GM19452 (cell line): ENCODE measurements around the gene WDR70.
"Not testable (repeated sequence)": the region's sequence is repeated elsewhere in the genome, so short reads cannot be mapped to it uniquely, and the experiment has no call there.

ENCODE experiments used
- ATAC-seq: cut with Tn5 transposase; IDR thresholded peaks from one replicate; pipeline ENCODE4 v1.9.1; 2021; ENCODE audit not compliant: unreplicated experiment

Gene WDR70

DNA sequence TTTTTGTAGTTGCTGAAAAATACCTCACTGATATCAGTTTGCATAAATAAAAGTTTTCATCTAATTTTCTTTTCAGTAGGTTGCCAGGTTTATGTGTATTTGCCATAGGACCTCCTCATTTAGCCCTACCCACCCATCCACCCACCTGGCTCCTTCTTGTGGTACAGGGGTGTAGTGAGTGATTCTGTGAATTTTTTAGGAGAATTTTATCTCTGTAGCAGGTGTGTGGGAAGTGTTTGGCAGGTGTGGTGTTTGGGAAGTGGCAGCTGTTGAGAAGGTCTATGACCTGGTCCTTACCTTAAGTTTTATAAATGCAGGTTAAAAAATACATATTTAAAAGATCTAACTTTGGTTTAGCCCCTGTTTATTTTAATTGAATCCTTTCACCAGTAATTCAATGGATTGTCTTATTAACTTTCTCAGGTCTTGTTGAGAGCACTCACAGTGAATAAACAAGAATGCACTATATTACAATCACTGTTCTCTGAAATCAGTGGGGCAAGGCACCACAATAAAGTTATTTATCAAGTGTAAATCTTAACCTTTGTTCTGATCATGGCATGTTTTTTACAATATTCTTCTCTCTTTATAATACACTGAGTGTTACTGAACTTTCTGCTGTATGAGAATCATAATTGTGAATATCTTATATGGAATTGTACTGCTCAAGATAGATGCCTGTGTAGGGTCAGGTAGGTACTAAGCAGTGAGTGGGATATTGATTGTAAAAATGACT, 189.1 kb downstream of the WDR70 start:
- ATAC-seq, result no peak

DNA sequence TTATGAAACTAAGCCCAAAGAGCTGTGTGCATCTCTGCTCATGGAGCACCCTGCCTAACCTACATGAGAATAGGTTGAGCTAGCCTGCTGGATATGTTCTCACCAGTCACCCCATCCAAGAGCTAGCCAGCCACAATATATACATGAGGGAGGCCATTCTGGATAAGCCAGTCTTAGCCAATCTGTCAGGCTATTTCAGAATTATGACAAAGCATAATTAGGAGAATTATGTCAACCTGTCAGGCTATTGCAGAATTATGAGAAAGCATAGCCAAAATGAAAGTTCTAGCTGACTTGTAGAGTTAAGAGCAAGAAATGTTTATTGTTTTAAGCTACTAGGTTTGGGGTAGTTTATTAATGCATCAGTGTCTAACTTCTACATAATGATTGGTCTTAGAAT, 189.8 kb downstream of the WDR70 start:
- no peak for ATAC-seq

DNA sequence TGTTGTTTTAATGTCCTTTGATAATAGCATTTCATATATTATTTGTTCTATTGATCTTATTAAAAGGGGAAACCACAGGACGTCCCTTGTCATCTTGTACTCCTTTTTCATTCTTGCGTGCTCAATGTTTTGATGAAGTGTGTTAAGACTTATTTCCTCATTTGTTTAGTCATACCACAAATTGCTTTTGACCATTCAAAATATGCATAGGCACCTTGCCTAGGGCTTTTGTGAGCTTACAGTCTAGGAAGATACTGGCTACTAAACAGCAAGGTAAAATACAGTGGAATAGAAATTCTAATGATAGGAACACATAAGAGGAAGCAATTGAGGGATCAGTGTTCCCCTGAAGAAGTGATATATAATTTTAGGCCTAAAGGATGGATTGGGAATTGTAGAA, 190.3 kb downstream of the WDR70 start:
- no peak for ATAC-seq

DNA sequence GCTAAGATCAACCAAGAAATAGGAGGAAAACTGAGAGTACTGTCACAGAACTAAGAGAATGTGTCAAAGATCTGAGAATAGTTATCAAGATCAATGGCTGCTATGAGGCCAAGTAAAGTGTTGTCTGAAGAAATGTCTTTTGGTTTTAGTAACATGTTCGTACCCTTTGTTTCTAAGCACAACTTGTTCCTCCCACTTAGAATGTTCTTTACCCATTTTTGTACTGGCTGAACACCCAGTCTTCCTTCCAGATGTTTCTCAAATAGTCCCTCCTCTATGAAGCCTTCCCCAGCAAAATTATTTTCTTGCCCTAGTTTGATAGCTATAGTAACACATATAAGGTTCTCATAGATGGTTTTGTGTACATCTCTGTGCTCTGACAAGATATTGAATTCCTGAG, 191.5 kb downstream of the WDR70 start:
- ATAC-seq, result no peak

DNA sequence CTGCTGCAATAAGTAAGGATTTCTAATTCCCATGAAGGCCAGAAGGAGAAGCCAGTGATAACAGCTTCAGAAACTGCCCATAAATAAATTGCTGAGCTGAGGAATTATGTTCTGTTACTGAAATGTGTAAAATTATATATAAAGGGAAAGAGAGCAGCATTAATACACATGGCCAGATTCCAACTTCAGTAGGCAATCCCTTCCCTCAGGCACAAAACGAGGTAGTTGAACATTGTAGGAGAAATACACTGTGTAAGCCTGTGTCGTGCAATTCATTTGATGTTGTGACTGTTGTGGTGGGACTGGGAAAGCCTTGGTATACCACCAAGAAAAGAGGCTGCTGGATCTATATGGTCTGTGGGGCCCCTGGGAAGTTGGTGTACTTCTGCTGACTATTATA, 192.9 kb downstream of the WDR70 start:
- ATAC-seq, result no peak

DNA sequence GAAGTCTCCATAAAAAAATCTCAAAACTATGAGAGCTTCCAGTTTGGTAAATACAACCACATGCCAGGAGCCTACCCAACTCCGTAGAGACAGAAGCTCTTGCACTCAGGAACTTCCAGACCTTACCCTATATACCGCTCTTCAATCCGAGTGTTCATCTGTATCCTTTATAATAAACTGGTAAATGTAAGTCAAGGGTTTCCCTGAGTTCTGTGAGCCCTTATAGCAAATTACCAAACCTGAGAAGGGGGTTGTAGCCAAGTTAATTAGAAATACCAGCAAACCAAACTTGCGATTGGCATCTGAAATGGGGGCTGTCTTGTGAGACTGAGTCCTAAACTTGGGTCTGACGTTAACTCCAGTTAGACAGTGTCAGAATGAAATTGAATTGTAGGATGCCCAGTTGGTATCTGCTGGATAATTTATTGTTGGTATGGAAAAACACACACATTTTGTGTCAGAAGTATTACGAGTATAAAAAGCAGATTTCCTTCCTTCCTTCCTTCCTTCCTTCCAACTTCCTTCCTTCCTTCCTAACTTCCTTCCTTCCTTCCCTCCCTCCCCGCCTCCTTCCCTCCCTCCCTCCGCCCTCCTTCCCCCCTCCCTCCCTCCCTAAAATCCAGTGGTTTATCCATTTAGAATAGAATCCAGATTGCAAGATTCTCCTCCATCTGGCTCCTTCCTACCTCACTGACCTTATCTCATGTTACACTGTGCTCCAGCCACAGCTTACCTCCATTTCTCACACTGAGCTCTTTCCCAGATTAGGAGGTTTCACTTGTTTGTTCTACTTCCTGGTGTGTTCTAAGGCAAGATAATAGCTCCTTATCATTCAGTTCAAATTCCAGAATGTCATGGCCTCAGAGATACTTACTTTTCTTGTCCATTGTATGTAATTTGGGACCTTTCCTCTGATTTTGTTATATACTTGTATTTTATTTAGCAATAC, 196.7 kb downstream of the WDR70 start:
- no peak for ATAC-seq

DNA sequence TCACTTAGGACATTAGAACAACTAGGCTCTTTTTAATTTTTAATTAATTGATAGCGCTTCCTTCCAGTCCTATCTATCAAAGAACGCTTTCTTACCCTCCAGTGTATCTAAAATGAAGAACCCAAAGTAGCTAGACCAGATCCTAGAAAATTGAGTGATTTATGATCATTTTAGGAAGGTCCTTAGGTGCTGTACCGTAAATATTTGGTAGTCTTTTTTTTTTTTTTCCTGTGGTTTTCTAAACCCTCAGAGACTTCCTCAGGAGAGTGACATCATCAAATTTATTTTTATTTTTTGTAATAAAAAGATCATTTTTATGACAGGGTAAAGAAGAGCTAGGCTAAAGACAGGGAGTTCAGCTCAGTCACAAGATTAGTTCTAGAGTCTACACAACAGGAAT, 197.4 kb downstream of the WDR70 start:
- ATAC-seq, result no peak

DNA sequence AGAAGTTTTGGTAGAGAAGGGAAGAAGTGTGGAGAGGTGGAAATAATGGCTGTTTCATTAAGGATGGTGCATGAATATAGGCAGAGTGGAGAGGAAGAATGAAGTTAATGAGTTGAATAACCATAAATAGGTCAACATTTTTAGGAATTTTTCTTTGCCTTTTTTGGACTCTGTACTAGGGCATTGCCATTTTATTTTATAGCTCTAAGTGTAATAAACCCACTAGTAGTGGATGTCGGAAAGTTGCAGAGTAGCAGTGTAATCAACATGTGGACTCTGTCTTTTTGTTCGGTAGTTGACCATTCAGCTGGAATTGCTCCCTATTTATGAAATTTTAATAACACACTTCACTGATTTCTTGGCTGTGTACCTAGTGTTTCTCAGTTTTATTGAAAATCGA, 199.1 kb downstream of the WDR70 start:
- no peak for ATAC-seq

DNA sequence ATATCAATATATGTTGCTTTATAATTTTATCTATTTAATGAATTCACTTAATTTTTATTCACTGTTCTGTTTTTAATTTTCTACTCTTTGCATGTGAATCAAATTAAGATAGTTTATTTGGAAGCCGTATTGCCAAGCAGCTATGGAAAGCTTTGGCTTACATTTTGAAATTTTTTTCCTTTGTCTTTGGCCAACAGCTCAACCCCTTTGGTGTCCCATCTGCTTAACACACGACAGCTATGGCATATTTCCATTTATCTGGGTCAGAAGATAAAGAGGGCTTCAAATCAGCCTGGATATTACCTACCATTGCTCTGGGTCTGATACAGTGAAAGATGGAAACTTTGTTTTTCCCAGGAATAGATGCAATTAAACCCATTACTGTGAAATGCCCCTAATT, 201.0 kb downstream of the WDR70 start:
- no peak for ATAC-seq

DNA sequence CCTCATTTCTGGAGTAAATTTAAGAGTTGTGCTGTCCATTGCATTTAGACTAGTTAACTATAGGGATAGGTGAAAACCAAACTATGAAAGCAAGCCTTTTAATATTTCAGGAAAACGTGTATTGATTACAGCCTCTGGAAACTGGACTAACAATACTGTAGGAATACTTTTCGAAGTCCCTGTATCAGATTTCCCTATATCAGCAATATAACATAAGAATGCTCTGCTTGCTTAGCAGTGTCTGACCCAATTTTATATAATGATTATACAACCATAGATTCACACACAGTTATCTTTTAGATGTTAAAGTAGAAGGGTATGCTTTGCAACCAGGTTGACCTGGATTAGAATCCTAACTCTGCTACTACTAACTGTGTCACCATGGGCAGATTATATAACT, 203.1 kb downstream of the WDR70 start:
- no peak for ATAC-seq

DNA sequence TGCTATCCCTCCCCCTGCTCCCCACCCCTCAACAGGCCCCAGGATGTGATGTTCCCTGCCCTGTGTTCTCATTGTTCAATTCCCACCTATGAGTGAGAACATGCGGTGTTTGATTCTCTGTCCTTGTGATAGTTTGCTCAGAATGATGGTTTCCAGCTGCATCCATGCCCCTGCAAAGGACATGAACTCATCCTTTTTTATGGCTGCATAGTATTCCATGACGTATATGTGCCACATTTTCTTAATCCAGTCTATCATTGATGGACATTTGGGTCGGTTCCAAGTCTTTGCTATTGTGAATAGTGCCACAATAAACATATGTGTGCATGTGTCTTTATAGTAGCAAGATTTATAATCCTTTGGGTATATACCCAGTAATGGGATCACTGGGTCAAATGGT, 214.2 kb downstream of the WDR70 start:
- ATAC-seq, result not testable (repeated sequence)

DNA sequence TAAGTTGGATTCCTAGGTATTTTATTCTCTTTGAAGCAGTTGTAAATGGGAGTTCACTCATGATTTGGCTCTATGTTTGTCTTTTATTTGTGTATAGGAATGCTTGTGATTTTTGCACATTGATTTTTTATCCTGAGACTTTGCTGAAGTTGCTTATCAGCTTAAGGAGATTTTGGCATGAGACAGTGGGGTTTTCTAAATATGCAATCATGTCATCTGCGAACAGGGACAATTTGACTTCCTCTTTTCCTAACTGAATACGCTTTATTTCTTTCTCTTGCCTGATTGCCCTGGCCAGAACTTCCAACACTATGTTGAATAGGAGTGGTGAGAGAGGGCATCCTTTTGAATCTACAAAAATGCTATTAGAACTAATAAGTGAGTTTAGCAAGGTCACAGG, 215.7 kb downstream of the WDR70 start:
- not testable (repeated sequence) for ATAC-seq

DNA sequence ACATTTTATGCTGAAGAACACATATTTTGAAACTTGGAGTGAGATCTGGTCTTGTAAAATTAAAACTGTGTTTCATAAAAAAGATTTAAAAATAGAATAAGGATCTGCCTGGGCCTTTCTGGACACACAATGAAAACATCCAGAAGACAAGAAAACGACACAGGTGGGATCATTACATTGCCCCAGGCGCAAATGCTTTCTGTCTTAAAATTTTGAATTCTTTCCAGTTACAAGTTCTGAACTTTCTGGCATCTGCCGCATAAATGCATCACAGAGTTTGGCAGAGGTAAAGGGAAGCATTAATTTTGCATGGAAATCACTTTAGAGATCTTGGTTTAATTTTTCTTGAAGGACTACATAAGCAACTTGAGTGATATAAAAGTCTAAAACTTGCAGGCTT, 219.6 kb downstream of the WDR70 start:
- no peak for ATAC-seq

DNA sequence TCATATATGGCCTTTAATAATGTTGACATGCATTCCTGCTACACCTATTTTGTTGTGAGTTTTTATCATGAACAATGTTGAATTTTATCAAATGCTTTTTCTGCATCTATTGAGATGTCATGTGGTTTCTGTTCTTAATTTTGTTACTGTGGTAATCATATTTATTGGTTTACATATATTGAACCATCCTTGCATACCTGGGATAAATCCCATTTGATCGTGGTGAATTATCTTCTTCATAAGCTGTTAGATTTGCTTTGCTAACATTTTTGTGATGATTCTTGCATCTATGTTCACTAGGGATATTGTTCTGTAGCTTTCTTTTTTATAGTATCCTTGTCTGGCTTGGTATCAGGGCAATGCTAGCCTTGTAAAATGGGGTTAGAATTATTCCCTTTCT, 222.0 kb downstream of the WDR70 start:
- ATAC-seq, result no peak

DNA sequence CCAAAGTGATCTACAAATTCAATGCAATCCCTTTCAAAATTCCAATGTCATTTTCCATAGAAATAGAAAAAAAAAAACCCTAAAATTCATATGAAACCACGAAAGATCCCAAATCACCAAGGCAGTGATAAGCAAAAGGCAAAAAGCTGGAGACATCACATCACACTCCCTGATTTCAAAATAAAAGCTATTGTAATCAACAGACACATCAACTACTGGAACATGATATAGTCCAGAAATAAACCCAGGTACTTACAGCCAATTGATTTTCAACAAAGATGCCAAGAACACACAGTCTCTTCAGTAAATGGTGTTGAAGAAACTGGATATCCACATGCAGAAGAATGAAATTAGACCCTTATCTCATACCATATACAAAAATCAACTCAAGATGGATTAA, 224.0 kb downstream of the WDR70 start:
- no peak for ATAC-seq

DNA sequence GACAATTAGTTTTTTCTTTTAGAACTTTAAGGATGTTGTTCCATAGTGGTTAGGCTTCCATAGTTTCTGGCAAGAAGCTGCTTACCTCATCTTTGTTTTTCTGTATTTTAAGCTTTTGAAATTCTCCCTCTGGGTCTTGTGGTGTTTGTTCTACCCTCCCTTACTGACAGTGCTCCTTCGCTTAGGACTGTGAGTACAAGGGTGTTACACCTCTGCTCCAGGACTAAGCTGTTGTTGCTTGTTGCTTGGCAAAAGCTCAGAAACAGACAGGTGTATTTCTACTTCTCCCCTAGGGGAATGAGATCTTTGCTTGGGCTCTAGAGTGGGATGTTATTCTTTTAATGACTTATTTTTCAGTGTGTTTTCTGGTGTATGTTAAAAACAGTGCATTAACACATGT, 225.2 kb downstream of the WDR70 start:
- ATAC-seq, result no peak

DNA sequence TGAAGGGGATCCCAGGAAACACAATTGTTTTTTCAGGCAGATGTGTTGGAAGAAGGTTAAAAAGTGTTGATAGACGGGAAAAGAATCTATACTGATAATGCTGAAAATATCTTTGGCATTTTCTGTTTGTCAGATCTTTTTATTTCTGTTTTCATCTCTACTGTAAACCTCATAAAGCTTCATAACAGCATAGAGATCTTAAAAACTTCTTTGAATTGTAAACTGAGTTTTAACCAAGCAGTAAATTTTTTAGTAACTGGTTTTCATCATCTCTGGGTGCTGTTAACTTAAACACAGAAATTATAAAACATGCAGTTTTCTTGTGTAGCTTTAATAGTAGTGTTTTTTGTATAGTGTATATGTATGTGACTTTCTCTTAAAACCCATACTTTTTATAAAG, 227.0 kb downstream of the WDR70 start:
- ATAC-seq, result no peak

DNA sequence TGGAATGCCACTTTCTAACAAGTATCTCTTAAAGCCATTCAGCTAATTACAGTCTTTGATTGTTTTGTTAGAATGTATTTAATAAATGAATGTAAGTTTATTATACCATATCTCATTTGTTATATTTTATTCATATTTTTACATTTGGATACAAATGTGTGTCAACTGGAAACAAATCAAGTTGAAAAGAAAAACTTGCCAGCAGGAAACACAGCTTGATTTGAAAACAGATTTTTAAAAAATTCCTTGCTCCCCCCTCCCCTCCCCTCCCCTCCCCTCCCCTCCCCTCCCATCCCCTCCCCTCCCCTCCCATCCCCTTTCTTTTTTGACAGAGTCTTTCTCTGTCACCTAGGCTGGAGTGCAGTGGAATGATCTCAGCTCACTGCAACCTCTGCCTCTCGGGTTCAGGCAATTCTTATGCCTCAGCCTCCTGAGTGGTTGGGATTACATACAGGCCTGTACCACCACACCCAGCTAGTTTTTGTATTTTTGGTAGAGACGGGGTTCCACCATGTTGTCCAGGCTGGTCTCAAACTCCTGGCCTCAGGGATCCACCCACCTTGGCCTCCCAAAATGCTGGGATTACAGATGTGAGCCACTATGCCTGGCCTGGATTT, 227.6 kb downstream of the WDR70 start:
- ATAC-seq, result no peak

DNA sequence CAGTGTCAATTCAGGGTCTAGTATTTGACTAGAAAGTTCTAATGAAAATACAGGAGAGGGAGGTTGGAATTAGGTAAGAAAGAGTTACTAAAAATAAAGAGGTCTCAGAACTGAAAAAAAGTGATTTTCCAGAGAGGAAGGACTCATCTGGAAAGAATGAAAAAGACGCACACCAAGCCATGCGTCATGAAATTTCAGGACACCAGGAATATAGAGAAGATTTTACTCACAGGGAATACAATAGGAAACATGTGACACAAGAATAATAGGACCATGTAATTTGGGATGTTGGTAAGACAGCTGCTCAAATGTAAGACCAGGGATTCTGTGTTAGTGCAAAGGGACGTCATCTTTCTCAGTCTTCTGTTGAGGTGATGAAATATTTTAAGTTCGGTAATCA, 236.1 kb downstream of the WDR70 start:
- ATAC-seq, result no peak

DNA sequence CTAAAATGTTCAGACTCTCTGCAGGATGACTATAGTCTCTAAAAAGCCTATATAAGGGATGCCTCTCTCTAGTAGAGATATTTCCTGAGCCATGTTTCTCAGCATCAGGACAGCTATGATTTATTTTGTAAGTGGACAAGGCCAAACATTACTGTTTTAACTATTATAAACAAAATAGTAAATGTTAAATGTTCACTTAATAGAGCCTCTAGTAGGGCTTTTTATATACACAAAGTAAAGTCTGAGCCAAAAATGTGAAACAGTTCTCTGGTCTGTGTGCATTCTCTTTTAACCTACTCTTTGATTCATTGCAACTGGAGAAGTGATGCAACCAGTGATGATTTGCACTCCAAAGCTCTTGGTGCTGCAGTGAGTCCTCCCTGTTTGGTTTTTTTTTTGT, 240.2 kb downstream of the WDR70 start:
- ATAC-seq, result no peak

DNA sequence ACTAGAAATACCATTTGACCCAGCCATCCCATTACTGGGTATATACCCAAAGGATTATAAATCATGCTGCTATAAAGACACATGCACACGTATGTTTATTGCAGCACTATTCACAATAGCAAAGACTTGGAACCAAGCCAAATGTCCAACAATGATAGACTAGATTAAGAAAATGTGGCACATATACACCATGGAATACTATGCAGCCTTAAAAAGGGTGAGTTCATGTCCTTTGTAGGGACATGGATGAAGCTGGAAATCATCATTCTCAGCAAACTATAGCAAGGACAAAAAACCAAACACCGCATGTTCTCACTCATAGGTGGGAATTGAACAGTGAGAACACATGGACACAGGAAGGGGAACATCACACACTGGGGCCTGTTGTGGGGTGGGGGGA, 243.2 kb downstream of the WDR70 start:
- not testable (repeated sequence) for ATAC-seq

DNA sequence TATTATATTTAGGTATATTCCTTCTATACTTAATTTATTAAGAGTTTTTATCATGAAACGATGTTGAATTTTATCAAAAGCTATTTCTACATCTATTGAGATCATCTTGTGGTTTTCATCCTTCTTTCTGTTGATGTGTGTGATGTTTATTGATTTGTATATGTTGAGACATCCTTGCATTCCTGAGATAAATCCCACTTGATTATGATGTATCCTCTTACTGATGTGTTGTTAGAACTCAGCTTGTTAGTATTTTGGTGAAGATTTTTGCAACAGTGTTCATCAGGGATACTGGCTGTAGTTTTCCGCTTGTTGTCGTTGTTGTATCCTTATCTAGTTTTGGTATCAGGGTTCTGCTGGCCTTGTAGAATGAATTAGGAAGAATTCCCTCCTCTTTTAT, 247.1 kb downstream of the WDR70 start:
- no peak for ATAC-seq
